GM18873 (cell line): ENCODE data around the gene HMCN1.

Experiments
- ATAC-seq: cut with Tn5 transposase; IDR thresholded peaks from one replicate; pipeline ENCODE4 v1.9.1; 2021; ENCODE audit warnings: mild to moderate bottlenecking, moderate library complexity, moderate number of reproducible peaks; ENCODE audit not compliant: unreplicated experiment, low FRiP score

HMCN1 gene

DNA sequence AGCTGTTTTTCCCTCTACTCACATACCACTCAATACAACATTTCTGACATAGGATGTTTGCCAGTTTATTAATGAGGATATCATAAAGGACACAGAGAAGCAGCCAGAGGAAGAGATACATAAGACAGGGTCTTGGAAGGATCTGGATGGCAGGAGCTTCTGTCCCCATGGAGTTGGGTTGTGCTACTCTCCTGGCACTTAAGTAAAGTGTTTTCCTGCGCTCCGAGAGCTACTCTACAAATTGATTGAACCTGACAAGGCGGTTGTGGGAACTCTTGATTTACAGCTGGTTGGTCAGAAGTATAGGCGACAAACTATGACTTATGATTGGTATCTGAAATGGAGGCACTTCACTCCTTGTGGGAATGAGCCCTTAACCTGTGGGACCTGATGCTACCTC lies 208.8 kb downstream of the HMCN1 start:
- ATAC-seq = no peak

DNA sequence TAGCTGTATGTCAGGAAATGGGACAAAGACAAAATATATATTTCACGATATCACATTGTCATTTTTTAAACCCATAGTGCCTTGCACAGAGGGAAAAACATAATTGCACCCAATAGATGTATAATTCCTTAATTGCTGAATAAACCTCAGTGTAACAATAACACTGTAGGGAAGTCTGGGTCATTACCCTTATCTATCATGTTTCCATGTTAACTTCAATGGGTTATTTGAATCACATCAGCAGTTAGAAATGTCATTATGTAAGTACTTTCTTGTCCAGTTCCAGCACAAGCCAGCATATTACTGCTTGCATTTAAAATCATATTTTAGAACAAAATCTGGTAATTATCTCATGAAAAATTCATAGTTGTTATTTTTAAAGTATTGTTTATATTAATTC lies 222.7 kb downstream of the HMCN1 start:
- ATAC-seq = no peak

GRCh38 chr1:185957441-185958363 lies 223.5 kb downstream of the HMCN1 start:
- no peak for ATAC-seq

- no peak for ATAC-seq
These were observed 226.5 kb downstream of the HMCN1 start for GRCh38 chr1:185960422-185961321.

DNA sequence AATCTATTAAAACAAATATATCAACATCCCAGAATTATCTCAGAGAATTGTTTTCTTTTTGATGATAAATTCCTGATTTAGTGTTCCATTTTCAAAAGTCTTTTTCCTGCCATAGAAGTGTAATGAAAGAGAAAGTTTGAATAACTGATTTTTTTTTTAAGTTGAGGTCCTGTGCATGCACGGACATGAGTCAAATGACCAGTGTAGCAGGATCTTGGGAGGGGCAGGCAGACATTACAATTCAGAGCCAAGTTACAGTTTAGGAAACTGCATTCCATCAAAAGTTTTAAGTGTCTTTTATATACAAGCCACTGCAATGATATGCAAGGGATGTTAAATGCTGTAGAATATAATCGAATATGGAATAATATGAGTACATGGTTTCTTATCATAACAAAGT lies 227.5 kb downstream of the HMCN1 start:
- ATAC-seq = no peak

DNA sequence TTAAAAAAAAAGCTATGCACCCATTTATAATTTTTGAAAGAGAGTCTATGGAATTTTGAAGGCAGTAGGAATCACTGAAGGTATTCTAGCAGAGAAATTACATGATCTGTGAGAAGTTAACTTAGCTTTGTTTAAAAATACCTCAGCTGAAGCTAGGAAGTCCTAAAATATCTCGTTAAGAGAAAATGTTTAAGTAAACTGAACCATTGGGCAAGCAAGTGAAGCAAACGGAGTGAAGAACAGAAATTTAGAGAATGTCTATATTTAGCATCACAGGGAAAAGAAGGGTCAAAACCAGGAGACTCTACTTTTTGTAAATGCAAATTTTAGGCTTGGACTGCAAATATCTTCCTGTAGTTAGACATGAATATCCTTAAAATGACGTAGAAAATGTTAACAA lies 230.8 kb downstream of the HMCN1 start:
- ATAC-seq = no peak

GRCh38 chr1:185965870-185966269 lies 231.7 kb downstream of the HMCN1 start:
- no peak for ATAC-seq

DNA sequence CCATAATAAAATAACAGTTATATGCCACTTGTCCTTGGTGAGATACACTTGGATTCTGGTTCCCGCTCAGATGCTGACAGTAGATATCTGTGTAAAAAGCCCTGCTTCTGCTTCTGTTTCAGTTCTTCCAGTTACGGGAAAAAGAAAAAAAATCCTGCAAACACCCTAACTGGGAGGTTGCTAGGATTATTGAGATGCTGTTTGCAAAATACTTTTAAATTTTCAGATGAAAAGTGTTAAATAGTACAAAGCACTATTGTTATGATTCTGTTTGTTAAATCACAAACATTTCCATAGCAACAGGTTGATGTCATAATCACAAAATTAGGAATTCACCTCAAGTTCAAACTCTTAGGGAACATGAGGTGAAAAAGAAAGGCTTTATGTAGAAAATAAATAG lies 232.3 kb downstream of the HMCN1 start:
- ATAC-seq = no peak

DNA sequence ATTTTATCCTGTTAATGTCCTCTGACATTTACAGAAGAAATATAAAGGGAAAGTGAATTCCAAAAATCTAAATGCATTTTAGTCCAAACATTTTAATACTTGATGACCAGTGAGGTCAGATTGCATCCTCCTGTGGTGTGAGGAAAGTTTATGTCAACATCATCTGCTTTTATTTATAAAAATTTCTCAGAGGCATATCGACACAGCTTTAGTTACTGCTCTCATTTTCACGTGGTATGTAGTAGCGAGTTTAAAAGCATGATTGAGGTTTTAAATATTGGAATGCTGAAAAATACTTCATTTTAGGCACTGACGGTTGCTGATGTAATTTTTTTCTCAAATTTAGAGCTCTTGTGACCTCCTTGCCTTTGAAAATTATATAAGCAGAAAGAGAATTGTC lies 234.8 kb downstream of the HMCN1 start:
- ATAC-seq = no peak

- ATAC-seq = no peak
These were observed 235.4 kb downstream of the HMCN1 start for GRCh38 chr1:185969524-185969991.

DNA sequence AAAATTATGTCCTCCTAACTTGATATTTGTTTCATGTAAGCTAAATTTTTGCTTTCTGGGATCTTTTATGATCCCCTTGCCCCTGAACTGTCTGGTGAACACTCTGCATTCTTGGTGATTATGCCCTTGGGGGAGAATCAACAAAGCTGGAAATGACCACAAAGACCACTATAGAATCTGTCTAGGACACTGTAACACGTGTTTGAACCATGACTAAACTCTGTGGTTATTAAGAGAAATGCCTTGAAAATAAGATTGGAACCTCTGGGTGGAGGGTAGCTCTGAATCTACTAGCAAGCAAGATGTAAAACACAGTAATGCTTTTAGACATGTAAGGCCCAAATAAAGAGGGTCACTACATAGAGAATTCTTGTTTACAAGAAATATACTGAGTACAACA lies 237.5 kb downstream of the HMCN1 start:
- ATAC-seq = no peak

GRCh38 chr1:185972096-185972850 lies 238.1 kb downstream of the HMCN1 start:
- no peak for ATAC-seq

GRCh38 chr1:185973645-185974044 lies 239.5 kb downstream of the HMCN1 start:
- no peak for ATAC-seq

DNA sequence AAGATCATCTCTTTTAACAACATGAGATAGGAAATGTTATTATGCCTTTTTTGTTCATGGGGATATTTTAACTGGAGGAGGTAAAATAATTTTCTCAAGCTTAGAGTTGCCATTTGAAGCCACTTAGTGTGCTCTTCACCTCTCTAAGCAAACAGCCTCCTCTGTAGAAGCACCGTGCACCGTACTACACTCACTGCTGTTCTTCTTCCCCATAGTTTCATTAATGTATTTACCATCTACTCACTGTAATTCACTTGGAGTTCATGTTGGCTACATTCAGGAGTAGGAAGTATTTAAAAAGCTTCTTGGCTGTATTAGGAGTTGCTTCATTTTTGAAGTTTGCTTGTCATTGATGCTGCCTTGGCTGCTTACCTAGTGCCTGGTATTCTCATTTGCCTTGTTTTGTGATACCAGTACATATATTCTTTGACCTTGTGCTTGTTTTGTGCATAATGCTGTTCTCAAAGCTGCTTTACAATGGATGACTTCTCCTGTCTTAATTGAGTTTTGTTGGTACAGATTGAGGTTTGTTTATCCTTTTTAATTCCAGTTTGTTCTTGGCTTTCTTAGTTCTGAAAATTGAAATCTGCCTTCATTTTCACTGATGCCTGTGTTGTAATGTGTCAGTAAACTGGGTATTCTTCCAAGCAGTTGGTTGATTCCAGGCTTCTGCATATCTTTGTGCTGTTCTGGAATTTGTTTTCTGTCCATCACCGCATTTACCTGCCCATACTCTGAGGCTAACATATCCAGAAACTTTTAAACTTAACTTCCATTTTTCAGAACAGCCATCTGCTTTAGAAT lies 240.4 kb downstream of the HMCN1 start:
- ATAC-seq = no peak

DNA sequence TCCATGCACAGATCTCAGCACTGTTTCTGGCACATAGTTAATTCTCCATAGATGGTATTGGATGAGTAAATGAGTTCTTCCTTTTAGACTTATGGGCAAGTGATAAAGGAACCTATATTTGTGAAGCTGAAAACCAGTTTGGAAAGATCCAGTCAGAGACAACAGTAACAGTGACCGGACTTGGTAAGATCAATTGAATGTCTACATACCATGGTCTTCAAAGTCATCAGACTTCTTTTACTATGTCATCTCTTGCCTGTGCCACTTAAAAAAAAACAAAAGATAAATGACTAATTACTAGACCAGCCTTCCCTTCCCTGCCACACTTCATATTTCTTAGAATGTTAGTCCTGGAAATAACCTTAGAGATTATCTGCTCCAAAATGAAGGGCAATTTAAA lies 246.7 kb downstream of the HMCN1 start:
- ATAC-seq = no peak

DNA sequence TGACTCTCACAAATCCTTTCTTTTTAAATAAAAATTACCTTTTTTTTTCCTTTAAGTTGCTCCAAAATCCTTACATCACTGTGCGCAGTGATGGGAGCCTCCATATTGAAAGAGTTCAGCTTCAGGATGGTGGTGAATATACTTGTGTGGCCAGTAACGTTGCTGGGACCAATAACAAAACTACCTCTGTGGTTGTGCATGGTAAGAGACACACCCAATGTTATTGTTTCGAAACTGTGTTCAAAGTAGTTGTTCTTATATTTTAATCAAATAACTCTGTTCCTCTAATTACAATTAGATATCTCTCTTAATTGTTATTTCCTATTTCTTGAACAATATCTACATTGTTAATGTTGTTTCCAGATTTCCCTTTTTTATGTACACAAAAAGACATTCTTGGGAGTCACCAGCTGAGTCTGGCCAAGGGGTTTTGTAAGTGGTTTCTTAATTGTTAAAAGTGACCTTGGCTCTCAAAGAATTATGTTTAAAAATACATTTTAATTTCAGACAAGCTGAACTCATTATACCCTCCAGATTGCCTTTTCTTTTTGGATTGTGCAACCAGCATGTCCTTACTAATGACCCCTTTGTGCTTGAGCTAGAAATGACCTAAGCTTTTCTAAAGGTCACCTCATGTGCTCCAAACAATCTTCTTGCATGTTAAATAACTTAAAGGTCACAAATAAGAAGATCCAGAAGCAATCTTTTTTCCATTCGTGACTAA lies 250.1 kb downstream of the HMCN1 start:
- ATAC-seq = no peak

- no peak for ATAC-seq
These were observed 253.6 kb downstream of the HMCN1 start for GRCh38 chr1:185987611-185988321.

DNA sequence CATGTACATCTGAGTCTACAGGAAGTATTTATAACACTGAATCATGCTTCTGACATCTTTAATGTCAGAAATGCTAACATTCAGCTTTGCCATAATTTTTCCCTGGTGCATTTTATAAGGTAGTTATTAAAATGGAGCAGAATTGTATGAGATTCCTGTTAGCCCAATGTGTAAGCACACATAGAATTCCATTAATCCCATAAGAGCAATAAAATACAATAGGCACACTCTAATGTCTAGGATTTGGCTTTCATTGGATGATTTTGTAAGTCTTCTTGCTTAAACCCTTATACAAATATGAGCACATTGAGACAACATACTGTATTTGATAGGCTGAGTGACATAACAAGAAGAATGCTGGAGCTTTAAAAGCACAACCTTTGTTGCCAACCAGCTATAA lies 256.4 kb downstream of the HMCN1 start:
- ATAC-seq = no peak

- no peak for ATAC-seq
These were observed 257.1 kb downstream of the HMCN1 start for GRCh38 chr1:185991266-185991665.
